Breast epithelium (tissue), 3 donors: ENCODE data around the gene PARD3B.

ENCODE experiments used
- CTCF ChIP-seq, 3 donors: fragments of 450-650 bp; IDR thresholded peaks; one replicate each; pipeline ENCODE4 v1.5.1; 2016 to 2017; ENCODE audit warnings: antibody characterized with exemption in 3 of 3, mild to moderate bottlenecking in 3 of 3, moderate library complexity in 3 of 3
- POLR2A ChIP-seq: fragments of 450-650 bp; IDR thresholded peaks from one replicate; pipeline ENCODE4 v1.6.1; 2016; ENCODE audit warnings: antibody characterized with exemption, mild to moderate bottlenecking, moderate library complexity

GRCh38 chr2:205138735-205139134, 593.5 kb downstream of the PARD3B start:
- TF ChIP-seq CTCF (IDR thresholded peaks at IDR 0.05) = no peak
- no peak for TF ChIP-seq POLR2A
